Mucosa of stomach (tissue), 1 donor: ENCODE results near the gene NDUFA12.
"Not testable (repeated sequence)": the region's sequence is repeated elsewhere in the genome, so short reads cannot be mapped to it uniquely, and the experiment has no call there.

Experiments used
- H3K27me3 ChIP-seq: one replicate; pipeline ENCODE4 v1.7.0; 2013; ENCODE audit warnings: mild to moderate bottlenecking, low read length; ENCODE audit not compliant: control insufficient read depth, insufficient read depth
- H3K36me3 ChIP-seq: one replicate; pipeline ENCODE4 v1.7.0; 2013; ENCODE audit warnings: low read length; ENCODE audit not compliant: control insufficient read depth, insufficient read depth
- H3K4me1 ChIP-seq: one replicate; pipeline ENCODE4 v1.7.0; 2013; ENCODE audit warnings: mild to moderate bottlenecking, low read length; ENCODE audit not compliant: control insufficient read depth, insufficient read depth
- H3K4me3 ChIP-seq: one replicate; pipeline ENCODE4 v1.7.0; 2013; ENCODE audit warnings: low read length
- H3K9ac ChIP-seq: one replicate; pipeline ENCODE4 v1.7.0; 2013; ENCODE audit warnings: mild to moderate bottlenecking, low read length, moderate library complexity
- H3K9me3 ChIP-seq: one replicate; pipeline ENCODE4 v1.7.0; 2013; ENCODE audit warnings: mild to moderate bottlenecking, low read length, moderate library complexity; ENCODE audit not compliant: control insufficient read depth
- donor health status: Pancreatic carcinoma.

NDUFA12 gene

DNA sequence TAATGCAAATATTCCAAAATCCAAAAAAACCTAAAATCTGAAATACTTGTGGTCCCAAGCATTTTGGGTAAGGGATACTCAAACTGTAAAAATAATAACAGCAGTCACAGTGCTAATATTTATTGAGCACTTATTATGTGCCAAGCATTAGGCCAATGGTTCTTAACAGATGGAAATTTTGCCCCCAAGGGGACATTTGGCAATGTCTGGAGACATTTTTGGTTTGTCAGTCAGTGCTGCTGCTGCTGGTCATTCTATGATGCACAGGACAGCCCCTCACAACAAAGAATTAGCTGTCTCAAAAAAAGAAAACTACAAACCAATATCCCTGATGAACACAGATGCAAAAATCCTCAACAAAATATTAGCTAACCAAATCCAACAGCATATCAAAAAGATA lies 5.8 kb downstream of the NDUFA12 start:
- Histone ChIP-seq H3K4me1 (no peaks in the 10 kb centered on the region), H3K4me3 (no peak overlapping the region), H3K9ac (no peak overlapping the region), H3K27me3 (no peaks in the 10 kb centered on the region), H3K36me3 (no peaks in the 10 kb centered on the region), H3K9me3 (no peaks in the 10 kb centered on the region)

DNA sequence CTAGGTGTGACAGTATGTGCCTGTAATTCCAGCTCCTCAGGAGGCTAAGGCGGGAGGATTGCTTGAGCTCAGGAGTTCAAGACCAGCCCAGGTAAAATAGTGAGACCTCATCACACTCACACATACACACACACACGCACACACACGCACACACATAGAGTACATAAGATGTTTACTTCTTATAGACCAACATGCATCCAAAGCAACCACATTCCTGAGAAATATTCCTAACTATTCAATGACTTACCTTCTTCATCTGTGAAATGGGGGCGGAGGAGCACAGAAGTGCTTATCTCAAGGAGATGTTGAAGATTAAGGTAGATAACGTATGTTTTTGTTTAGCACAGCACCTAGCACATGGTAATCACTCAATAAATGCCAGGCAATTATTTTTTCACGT lies 6.4 kb downstream of the NDUFA12 start:
- Histone ChIP-seq H3K36me3 (no peaks in the 10 kb centered on the region), H3K9ac (no peak overlapping the region), H3K4me3 (no peak overlapping the region), H3K27me3 (no peaks in the 10 kb centered on the region), H3K4me1 (no peaks in the 10 kb centered on the region), H3K9me3 (no peaks in the 10 kb centered on the region)

DNA sequence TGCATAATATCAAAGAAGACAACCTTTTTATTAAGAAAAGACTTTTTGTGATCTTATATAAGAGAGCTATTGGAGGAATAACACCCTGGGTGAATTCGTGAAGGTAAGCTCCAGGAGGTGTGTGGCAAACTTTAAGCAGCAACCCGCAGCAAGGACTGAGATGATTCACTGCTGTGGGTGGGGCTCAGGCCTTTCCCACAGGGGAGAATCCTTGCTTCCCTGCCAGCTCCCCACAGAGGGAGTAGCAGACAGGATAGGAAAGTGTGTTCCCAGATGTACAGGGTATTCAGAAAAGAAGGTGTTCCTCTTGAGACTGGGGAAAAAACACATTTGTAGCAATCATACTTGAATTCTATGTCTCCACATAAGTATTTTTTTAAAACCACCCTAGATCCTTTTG lies 9.2 kb downstream of the NDUFA12 start:
- no peak overlapping the region for H3K9ac ChIP-seq
- no peaks in the 10 kb centered on the region for H3K36me3 ChIP-seq
- no peak overlapping the region for H3K4me3 ChIP-seq
- no peaks in the 10 kb centered on the region for H3K9me3 ChIP-seq
- no peaks in the 10 kb centered on the region for H3K4me1 ChIP-seq
- H3K27me3 ChIP-seq = no peaks in the 10 kb centered on the region

DNA sequence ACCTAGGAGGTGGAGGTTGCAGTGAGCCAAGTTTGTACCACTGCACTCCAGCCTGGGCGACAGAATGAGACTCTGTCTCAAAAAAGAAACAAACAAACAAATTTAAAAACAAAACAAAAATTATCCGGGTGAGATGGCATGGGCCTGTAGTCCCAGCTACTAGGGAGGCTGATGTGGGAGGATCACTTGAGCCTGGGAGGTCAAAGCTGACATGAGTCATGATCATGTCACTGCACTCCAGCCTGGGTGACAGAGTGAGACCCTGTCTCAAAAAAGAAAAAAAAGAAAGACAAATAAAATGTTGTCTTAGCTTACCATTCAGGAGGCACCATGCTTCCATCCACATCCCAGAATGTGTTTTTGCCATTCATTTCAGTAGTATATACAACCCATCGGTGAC lies 9.6 kb downstream of the NDUFA12 start:
- H3K4me3 ChIP-seq, H3K9me3 ChIP-seq, H3K9ac ChIP-seq, H3K27me3 ChIP-seq, H3K36me3 ChIP-seq, H3K4me1 ChIP-seq: not testable (repeated sequence)

DNA sequence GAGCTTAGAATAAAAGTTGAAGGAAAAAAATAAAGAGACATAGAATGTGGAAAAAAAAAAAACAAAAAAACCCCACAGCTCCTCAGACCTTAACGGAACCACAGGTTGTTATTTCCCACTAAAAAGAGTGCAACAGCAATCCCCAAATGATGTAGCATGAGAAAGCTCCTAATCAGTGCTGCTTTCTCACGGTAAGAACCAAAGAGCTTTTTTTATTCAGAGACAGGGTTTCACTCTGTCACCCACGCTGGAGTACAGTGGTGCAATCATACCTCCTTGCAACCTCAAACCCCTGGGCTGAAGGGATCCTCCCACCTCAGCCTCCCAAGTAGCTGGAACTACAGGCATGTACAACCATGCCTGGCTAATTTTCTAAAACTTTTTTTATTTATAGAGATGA lies 13.3 kb downstream of the NDUFA12 start:
- H3K4me1 ChIP-seq = no peaks in the 10 kb centered on the region
- H3K4me3 ChIP-seq = no peak overlapping the region
- H3K36me3 ChIP-seq = no peaks in the 10 kb centered on the region
- no peaks in the 10 kb centered on the region for H3K9me3 ChIP-seq
- H3K9ac ChIP-seq = no peak overlapping the region
- no peaks in the 10 kb centered on the region for H3K27me3 ChIP-seq

DNA sequence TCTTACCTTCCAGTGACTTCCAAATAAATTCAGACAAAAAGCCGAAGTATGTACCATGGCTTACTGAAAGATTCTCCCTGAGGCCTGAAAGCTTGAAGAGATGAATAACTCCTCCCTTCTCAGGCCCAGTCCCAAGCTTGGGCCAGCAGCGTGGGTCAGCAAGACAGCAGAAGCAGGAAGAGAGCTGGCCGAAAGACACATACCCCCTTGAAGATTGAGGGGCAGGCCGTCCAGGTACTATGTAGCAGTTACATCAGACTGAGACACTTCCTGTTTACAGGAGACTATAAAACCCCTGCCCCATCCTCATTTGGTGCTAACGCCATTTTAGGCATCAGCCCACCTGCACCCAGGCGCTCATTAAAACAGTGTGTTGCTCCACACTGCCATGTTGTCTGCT lies 15.0 kb downstream of the NDUFA12 start:
- Histone ChIP-seq H3K9ac (no peak overlapping the region), H3K36me3 (no peaks in the 10 kb centered on the region), H3K4me3 (no peak overlapping the region), H3K9me3 (no peaks in the 10 kb centered on the region), H3K4me1 (no peaks in the 10 kb centered on the region), H3K27me3 (no peaks in the 10 kb centered on the region)

DNA sequence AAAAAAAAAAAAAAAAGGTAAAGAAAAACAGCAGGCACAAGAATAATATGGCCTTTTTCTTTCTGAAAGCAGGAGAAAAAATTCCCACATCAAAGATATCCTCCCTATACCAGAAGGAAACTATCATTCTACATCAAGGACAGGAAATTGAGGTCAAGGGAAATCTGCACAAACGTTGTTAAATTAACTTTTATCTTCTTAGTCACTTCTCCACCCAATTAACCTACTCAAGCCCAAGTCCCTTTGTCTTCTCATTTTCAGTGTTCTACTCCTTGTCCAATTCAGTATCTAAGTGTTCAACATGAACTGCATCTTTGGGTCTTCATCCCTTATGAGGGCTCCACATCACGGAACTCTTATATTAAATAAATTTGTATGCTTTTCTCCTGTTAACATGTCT lies 15.7 kb downstream of the NDUFA12 start:
- no peak overlapping the region for H3K4me3 ChIP-seq
- H3K9ac ChIP-seq = no peak overlapping the region
- no peaks in the 10 kb centered on the region for H3K9me3 ChIP-seq
- H3K4me1 ChIP-seq = no peaks in the 10 kb centered on the region
- H3K27me3 ChIP-seq = no peaks in the 10 kb centered on the region
- no peaks in the 10 kb centered on the region for H3K36me3 ChIP-seq

DNA sequence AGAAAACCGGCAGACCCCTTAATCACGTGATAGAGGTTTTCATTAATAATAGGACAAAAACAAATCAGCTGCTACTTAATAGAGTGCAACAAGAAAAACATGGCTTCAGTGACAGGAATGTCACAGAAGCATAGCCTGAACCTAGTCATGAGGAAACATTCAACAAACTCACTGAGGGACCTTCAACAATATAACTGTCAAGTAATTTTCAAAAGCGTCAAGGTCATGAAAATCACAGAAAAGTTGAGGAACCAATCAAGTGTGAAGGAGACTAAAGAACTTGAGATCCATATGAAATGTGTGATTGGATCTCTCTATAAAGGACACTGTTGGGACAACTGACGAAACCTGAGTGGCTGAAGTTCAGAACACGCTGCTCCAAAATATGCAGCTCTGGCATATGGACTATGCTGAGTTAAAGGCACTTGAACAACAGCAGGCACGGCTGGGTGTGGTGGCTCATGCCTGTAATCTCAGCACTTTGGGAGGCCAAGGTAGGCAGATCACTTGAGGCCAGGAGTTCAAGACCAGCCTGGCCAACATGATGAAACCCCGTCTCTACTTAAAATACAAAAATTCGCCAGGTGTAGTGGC lies 16.3 kb downstream of the NDUFA12 start:
- Histone ChIP-seq H3K9ac (no peak overlapping the region), H3K9me3 (no peaks in the 10 kb centered on the region), H3K4me3 (no peak overlapping the region), H3K4me1 (no peaks in the 10 kb centered on the region), H3K27me3 (no peaks in the 10 kb centered on the region), H3K36me3 (no peaks in the 10 kb centered on the region)

DNA sequence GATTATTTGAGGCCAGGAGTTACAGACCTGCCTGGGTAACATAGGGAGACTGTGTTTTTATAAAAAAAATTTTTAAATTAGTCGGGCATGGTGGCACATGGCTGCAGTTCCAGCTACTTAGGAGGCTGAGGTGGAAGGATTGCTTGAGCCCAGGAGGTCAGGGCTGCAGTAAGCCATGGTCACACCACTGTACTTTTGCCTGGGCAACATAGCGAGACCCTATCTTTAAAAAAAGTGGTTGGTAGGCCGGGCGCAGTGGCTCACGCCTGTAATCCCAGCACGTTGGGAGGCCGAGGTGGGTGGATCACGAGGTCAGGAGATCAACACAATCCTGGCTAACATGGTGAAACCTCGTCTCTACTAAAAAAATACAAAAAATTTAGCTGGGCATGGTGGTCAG lies 18.4 kb downstream of the NDUFA12 start:
- H3K36me3 ChIP-seq, H3K9ac ChIP-seq: not testable (repeated sequence)

DNA sequence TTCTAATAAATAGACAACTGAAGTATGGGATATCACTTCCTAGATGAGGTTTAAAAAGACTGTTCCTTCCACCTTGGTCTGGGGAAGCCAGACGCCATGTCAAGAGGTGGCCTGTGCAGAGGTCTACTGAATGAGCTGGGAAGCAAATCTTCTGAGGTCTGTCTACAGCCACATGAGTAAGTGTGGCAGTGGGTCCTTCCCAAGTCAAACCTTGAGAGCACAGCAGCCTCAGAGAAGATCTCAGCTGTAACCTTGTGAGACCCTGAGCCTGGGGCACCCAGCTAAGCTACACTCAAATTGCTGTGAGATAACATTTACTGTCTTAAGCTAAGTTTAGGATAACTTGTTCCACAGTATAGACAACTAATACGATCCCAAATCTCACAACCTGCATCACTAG lies 20.2 kb downstream of the NDUFA12 start:
- Histone ChIP-seq H3K36me3 (no peaks in the 10 kb centered on the region), H3K9me3 (no peaks in the 10 kb centered on the region), H3K9ac (no peak overlapping the region), H3K4me3 (no peak overlapping the region), H3K4me1 (no peaks in the 10 kb centered on the region), H3K27me3 (no peaks in the 10 kb centered on the region)

More for the DNA sequence above, 18.4 kb downstream of the NDUFA12 start:
- H3K4me3 ChIP-seq, H3K27me3 ChIP-seq, H3K4me1 ChIP-seq, H3K9me3 ChIP-seq: not testable (repeated sequence)

DNA sequence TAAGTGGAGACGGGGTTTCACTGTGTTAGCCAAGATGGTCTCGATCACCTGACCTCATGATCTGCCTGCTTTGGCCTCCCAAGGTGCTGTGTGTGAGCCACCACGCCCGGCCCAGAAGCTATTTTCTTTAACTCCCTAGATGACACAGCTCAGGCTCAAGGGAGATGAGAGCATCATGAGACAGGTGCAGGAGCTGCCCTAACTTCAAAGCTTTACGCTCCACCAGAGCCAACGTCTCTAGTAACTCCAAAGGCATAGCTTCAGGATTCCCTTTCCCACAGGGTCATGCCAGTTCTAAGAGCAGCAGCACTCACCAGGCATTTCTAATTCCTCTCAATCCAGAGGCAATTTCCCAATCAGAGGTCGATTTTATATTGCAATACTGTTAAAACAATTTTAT lies 21.0 kb downstream of the NDUFA12 start:
- no peaks in the 10 kb centered on the region for H3K27me3 ChIP-seq
- no peak overlapping the region for H3K9ac ChIP-seq
- H3K4me1 ChIP-seq = no peaks in the 10 kb centered on the region
- no peaks in the 10 kb centered on the region for H3K36me3 ChIP-seq
- H3K9me3 ChIP-seq = no peaks in the 10 kb centered on the region
- H3K4me3 ChIP-seq = no peak overlapping the region

DNA sequence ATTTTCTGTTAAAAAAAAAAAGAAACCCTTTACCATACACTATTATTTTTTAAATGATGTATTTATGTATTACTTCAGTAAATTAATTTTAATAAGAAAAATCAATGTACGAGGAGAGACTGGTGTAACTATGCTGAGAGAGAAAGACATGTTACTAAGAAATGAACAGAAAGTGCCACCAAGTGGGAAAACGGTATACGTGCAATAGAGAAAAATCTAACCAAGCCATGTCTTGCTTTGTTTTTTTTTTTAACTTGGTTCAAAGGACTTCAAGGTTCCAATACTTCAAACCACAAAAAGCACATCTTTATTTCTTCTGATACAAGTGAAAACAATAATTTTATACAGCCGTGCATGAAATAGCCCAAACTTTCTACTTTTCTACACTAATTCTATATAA lies 22.9 kb downstream of the NDUFA12 start:
- no peak overlapping the region for H3K4me3 ChIP-seq
- H3K9me3 ChIP-seq = no peaks in the 10 kb centered on the region
- H3K4me1 ChIP-seq = no peaks in the 10 kb centered on the region
- no peaks in the 10 kb centered on the region for H3K36me3 ChIP-seq
- H3K27me3 ChIP-seq = no peaks in the 10 kb centered on the region
- no peak overlapping the region for H3K9ac ChIP-seq

DNA sequence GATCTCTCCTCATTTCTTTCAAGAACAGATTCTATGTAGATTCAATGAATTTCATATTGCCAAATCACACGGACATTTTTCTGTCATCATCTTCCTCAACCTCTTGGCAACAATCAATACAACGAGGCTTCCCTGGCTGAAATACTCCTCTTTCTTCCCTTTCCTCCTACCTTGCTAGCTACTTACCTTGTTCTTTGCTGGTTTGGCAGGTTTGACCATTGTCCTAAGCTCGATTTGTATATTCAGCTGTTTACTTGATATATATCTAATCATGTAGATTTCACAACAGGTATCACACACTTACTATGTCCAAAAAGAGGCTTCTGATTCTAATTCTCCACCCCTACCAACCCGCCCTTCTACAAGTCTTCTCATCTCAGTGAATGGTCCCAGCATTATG lies 23.6 kb downstream of the NDUFA12 start:
- no peaks in the 10 kb centered on the region for H3K9me3 ChIP-seq
- H3K27me3 ChIP-seq = no peaks in the 10 kb centered on the region
- H3K4me3 ChIP-seq = no peak overlapping the region
- H3K9ac ChIP-seq = no peak overlapping the region
- H3K36me3 ChIP-seq = no peaks in the 10 kb centered on the region
- no peaks in the 10 kb centered on the region for H3K4me1 ChIP-seq
